GM19239 (cell line): ENCODE data around the gene NEK1.
"Not testable (repeated sequence)": the region's sequence is repeated elsewhere in the genome, so short reads cannot be mapped to it uniquely, and the experiment has no call there.

Source experiments
- DNase-seq: peaks from one replicate; pipeline ENCODE4 v3.0.0; 2011; ENCODE audit warnings: low spot score; ENCODE audit not compliant: insufficient read length
- FAIRE-seq: peaks from 2 replicates; lab custom pipeline; 2011; peaks lifted over from hg19 to GRCh38; lab: Jason Lieb, UNC

The NEK1 gene

GRCh38 chr4:169510617-169511016, 101.8 kb downstream of the NEK1 start:
- DNase-seq (no peak), FAIRE-seq (no peak)

GRCh38 chr4:169506903-169507302, 105.5 kb downstream of the NEK1 start:
- FAIRE-seq (no peak), DNase-seq (no peak)

GRCh38 chr4:169499907-169500306, 112.5 kb downstream of the NEK1 start:
- FAIRE-seq, DNase-seq: not testable (repeated sequence)

GRCh38 chr4:169494234-169494633, 118.1 kb downstream of the NEK1 start:
- not testable (repeated sequence) for FAIRE-seq, DNase-seq

- DNase-seq (no peak), FAIRE-seq (no peak)
Observed at GRCh38 chr4:169493164-169493524, 119.2 kb downstream of the NEK1 start.

- DNase-seq: peak; percentile 14
- peak; percentile 39 for FAIRE-seq
Observed at GRCh38 chr4:169492436-169493163, 119.8 kb downstream of the NEK1 start.

GRCh38 chr4:169491211-169491610, 121.2 kb downstream of the NEK1 start:
- DNase-seq: no peak
- FAIRE-seq: no peak

GRCh38 chr4:169489306-169489705, 123.1 kb downstream of the NEK1 start:
- FAIRE-seq (no peak), DNase-seq (no peak)

- FAIRE-seq (peak; percentile 93), DNase-seq (peak; percentile 25)
Observed at GRCh38 chr4:169485791-169486742, 126.3 kb downstream of the NEK1 start.

GRCh38 chr4:169485086-169485485, 127.3 kb downstream of the NEK1 start:
- peak; percentile 86 for FAIRE-seq
- no peak for DNase-seq

- no peak for DNase-seq
- FAIRE-seq: peak; percentile 64
Observed at GRCh38 chr4:169484485-169484884, 127.9 kb downstream of the NEK1 start.

GRCh38 chr4:169464080-169464479, 148.3 kb downstream of the NEK1 start:
- DNase-seq (no peak), FAIRE-seq (peak; percentile 45)

GRCh38 chr4:169460081-169460480, 152.3 kb downstream of the NEK1 start:
- FAIRE-seq (no peak), DNase-seq (no peak)

- FAIRE-seq (no peak), DNase-seq (no peak)
Observed at GRCh38 chr4:169458575-169458974, 153.8 kb downstream of the NEK1 start.

GRCh38 chr4:169452644-169453043, 159.7 kb downstream of the NEK1 start:
- FAIRE-seq: not testable (repeated sequence)

GRCh38 chr4:169448935-169449334, 163.4 kb downstream of the NEK1 start:
- not testable (repeated sequence) for FAIRE-seq, DNase-seq

More at GRCh38 chr4:169452644-169453043, 159.7 kb downstream of the NEK1 start:
- DNase-seq: not testable (repeated sequence)

GRCh38 chr4:169446824-169447223, 165.6 kb downstream of the NEK1 start:
- DNase-seq (no peak), FAIRE-seq (no peak)

- peak; percentile 44 for FAIRE-seq
- DNase-seq: no peak
Observed at GRCh38 chr4:169443748-169444147, 168.6 kb downstream of the NEK1 start.

GRCh38 chr4:169440446-169440845, 171.9 kb downstream of the NEK1 start:
- no peak for FAIRE-seq
- DNase-seq: no peak

- FAIRE-seq (no peak), DNase-seq (no peak)
Observed at GRCh38 chr4:169439244-169439643, 173.1 kb downstream of the NEK1 start.

- no peak for DNase-seq
- no peak for FAIRE-seq
Observed at GRCh38 chr4:169438057-169438480, 174.3 kb downstream of the NEK1 start.
